T47D (cell line): Measurements from ENCODE around the gene CAND2.
A peak's percentile ranks its signal among the peaks of the same experiment; 100 is the strongest.
"Not testable (repeated sequence)": the region's sequence is repeated elsewhere in the genome, so short reads cannot be mapped to it uniquely, and the experiment has no call there.

Experiments
- DNase-seq, 2 experiments: peaks; one replicate each; pipeline versions ENCODE4 v3.0.0 to v3.0.0-alpha.2; 2011 to 2012; ENCODE audit warnings: low read depth in 1 of 2, low spot score in 1 of 2
- JUND ChIP-seq: IDR thresholded peaks from 2 replicates; pipeline ENCODE4 v1.6.1; 2012; ENCODE audit warnings: low read depth
- in situ Hi-C: cut with HindIII; loops from 2 replicates; pipeline ENCODE4 v1.10.0; 2016; ENCODE audit warnings: low sequenced_read_pairs, low pct_unique_long_range_greater_than_20kb

The CAND2 gene

GRCh38 chr3:12840591-12841148, 44.2 kb downstream of the CAND2 start:
- no peak for TF ChIP-seq JUND
- in situ Hi-C loops, result no loop called here
- no peak for DNase-seq

GRCh38 chr3:12841149-12841969, 44.9 kb downstream of the CAND2 start, which contains the start of gene RPL32:
RPL32 (minus strand) TSS chr3:12841565; CDS start chr3:12840237, 1,328 bp downstream.
- peak; percentile 80 to 98 for DNase-seq
- in situ Hi-C loops, result no loop called here
- TF ChIP-seq JUND, result no peak

GRCh38 chr3:12841970-12842328, 45.5 kb downstream of the CAND2 start:
- no peak for DNase-seq
- in situ Hi-C loops, result no loop called here

GRCh38 chr3:12842469-12842868, 46.0 kb downstream of the CAND2 start:
- no peak for TF ChIP-seq JUND
- in situ Hi-C loops, result no loop called here
- no peak for DNase-seq

More at GRCh38 chr3:12841970-12842328, 45.5 kb downstream of the CAND2 start:
- TF ChIP-seq JUND, result no peak

- TF ChIP-seq JUND, result no peak
- in situ Hi-C loops, result no loop called here
- no peak for DNase-seq
Observed at GRCh38 chr3:12845811-12846210, 49.3 kb downstream of the CAND2 start.

- DNase-seq, result no peak
- in situ Hi-C loops, result no loop called here
- no peak for TF ChIP-seq JUND
Observed at GRCh38 chr3:12852201-12852600, 55.7 kb downstream of the CAND2 start.

- in situ Hi-C loops, result not testable (repeated sequence)
Observed at GRCh38 chr3:12853847-12854246, 57.4 kb downstream of the CAND2 start.

GRCh38 chr3:12854565-12854964, 58.1 kb downstream of the CAND2 start:
- in situ Hi-C loops, result no loop called here
- no peak for DNase-seq
- no peak for TF ChIP-seq JUND

More at GRCh38 chr3:12853847-12854246, 57.4 kb downstream of the CAND2 start:
- DNase-seq, result not testable (repeated sequence)

GRCh38 chr3:12856626-12857025, 60.1 kb downstream of the CAND2 start:
- in situ Hi-C loops, result no loop called here
- TF ChIP-seq JUND, result no peak
- DNase-seq, result no peak

GRCh38 chr3:12859840-12860239, 63.4 kb downstream of the CAND2 start:
- no peak for TF ChIP-seq JUND
- no peak for DNase-seq
- in situ Hi-C loops, result no loop called here

- in situ Hi-C loops, result no loop called here
- no peak for TF ChIP-seq JUND
- no peak for DNase-seq
Observed at GRCh38 chr3:12861611-12862010, 65.1 kb downstream of the CAND2 start.

- in situ Hi-C loops, result no loop called here
- DNase-seq, result no peak
- no peak for TF ChIP-seq JUND
Observed at GRCh38 chr3:12862387-12862786, 65.9 kb downstream of the CAND2 start.

- no peak for DNase-seq
- TF ChIP-seq JUND, result no peak
- in situ Hi-C loops, result no loop called here
Observed at GRCh38 chr3:12865271-12865670, 68.8 kb downstream of the CAND2 start.
